Neural cell (in vitro differentiated cells): ENCODE measurements around the gene MTCH1. TPM values are rescaled to one million over a fixed set of nuclear protein-coding genes. Genes with fewer than 3 reads are reported as not detected.

ENCODE experiments used
- H2AFZ ChIP-seq: fragments of 200-600, 300-800 bp; sonication (generic), shearing (Covaris generic); 2 replicates; pipeline ENCODE4 v1.6.0; 2014; ENCODE audit warnings: low read depth, mild to moderate bottlenecking, antibody characterized with exemption, low read length, moderate library complexity
- H3F3A ChIP-seq: fragments of 200-600 bp; shearing (Covaris generic); 2 replicates; pipeline ENCODE4 v1.6.1; 2016; ENCODE audit warnings: mild to moderate bottlenecking, moderate library complexity, mixed read lengths, antibody characterized with exemption, low read length; ENCODE audit not compliant: insufficient read depth, poor library complexity, severe bottlenecking
- H3K27ac ChIP-seq: fragments of 200-600, 300-800 bp; sonication (generic), shearing (Covaris generic); 2 replicates; pipeline ENCODE4 v1.5.1; 2014; ENCODE audit warnings: mild to moderate bottlenecking, low read length, moderate library complexity
- H3K27me3 ChIP-seq: fragments of 300-800, 200-600 bp; sonication (generic), shearing (Covaris generic); 2 replicates; pipeline ENCODE4 v1.6.0; 2014; ENCODE audit warnings: mild to moderate bottlenecking, low read depth, low read length, moderate library complexity; ENCODE audit not compliant: insufficient read depth
- H3K36me3 ChIP-seq: fragments of 300-800, 200-600 bp; sonication (generic), shearing (Covaris generic); 2 replicates; pipeline ENCODE4 v1.5.1; 2014; ENCODE audit warnings: mild to moderate bottlenecking, antibody characterized with exemption, low read length, moderate library complexity; ENCODE audit not compliant: insufficient read depth
- H3K4me2 ChIP-seq: fragments of 300-800, 200-600 bp; sonication (generic), shearing (Covaris generic); 2 replicates; pipeline ENCODE4 v1.6.0; 2014; ENCODE audit warnings: mild to moderate bottlenecking, low read length
- H3K4me3 ChIP-seq: fragments of 300-800, 200-600 bp; sonication (generic), shearing (Covaris generic); 2 replicates; pipeline ENCODE4 v1.5.1; 2014; ENCODE audit warnings: mild to moderate bottlenecking, low read length, moderate library complexity
- H3K79me2 ChIP-seq: fragments of 200-600 bp; shearing (Covaris generic); replicated peaks from 2 replicates; pipeline ENCODE4 v1.6.0; 2014; ENCODE audit warnings: mild to moderate bottlenecking, low read length, moderate library complexity; ENCODE audit not compliant: insufficient read depth
- H3K9ac ChIP-seq: fragments of 300-800, 200-600 bp; sonication (generic), shearing (Covaris generic); 2 replicates; pipeline ENCODE4 v1.6.1; 2016; ENCODE audit warnings: mild to moderate bottlenecking, low read length, mixed read lengths
- H3K9me2 ChIP-seq: fragments of 200-600 bp; shearing (Covaris generic); 2 replicates; pipeline ENCODE4 v1.6.1; 2016; ENCODE audit warnings: mild to moderate bottlenecking, low read length, mixed read lengths; ENCODE audit not compliant: insufficient read depth
- H3K9me3 ChIP-seq: fragments of 200-600, 300-800 bp; sonication (generic), shearing (Covaris generic); 2 replicates; pipeline ENCODE4 v1.6.1; 2016; ENCODE audit warnings: mild to moderate bottlenecking, mixed run types, low read length, moderate library complexity, mixed read lengths
- H4K20me1 ChIP-seq: fragments of 200-600 bp; shearing (Covaris generic); 2 replicates; pipeline ENCODE4 v1.6.1; 2016; ENCODE audit warnings: mild to moderate bottlenecking, mixed run types; ENCODE audit not compliant: insufficient read depth
- EP300 ChIP-seq: fragments of 450-650 bp; conservative IDR thresholded peaks from 2 replicates; pipeline ENCODE4 v1.6.1; 2014; ENCODE audit warnings: antibody characterized with exemption, mild to moderate bottlenecking, moderate library complexity; ENCODE audit not compliant: poor library complexity, severe bottlenecking
- EZH2 ChIP-seq: fragments of 200-600, 300-800 bp; shearing (Covaris generic), sonication (generic); IDR thresholded peaks from 2 replicates; pipeline ENCODE4 v1.6.1; 2014; ENCODE audit warnings: antibody characterized with exemption, low read length, borderline replicate concordance, mild to moderate bottlenecking; ENCODE audit not compliant: insufficient read depth, poor library complexity, severe bottlenecking
- MXI1 ChIP-seq: fragments of 450-650 bp; conservative IDR thresholded peaks from 2 replicates; pipeline ENCODE4 v1.6.1; 2014; ENCODE audit warnings: antibody characterized with exemption, mild to moderate bottlenecking; ENCODE audit not compliant: poor library complexity, severe bottlenecking
- POLR2AphosphoS5 ChIP-seq: IDR thresholded peaks from 2 replicates; pipeline ENCODE4 v1.6.1; 2012
- RAD21 ChIP-seq: fragments of 450-650 bp; conservative IDR thresholded peaks from 2 replicates; pipeline ENCODE4 v1.6.1; 2014; ENCODE audit warnings: antibody characterized with exemption, mild to moderate bottlenecking, moderate library complexity
- SMC3 ChIP-seq: fragments of 450-650 bp; conservative IDR thresholded peaks from 2 replicates; pipeline ENCODE4 v1.6.1; 2014; ENCODE audit warnings: antibody characterized with exemption, mild to moderate bottlenecking, moderate library complexity; ENCODE audit not compliant: poor library complexity
- TAF1 ChIP-seq: IDR thresholded peaks from 2 replicates; pipeline ENCODE4 v1.6.1; 2012; ENCODE audit warnings: low read depth
- polyA plus RNA-seq: library from polyadenylated mRNA; depleted of rRNA; stranded (reverse); fragments of >200 nt; gene quantifications from 2 replicates; pipeline ENCODE4 v1.2.3, GENCODE V29; 2014
- TF ChIP-seq, protein P1 (sequence below): fragments of 450-650 bp; IDR thresholded peaks from 2 replicates; pipeline ENCODE4 v1.5.1; 2014; ENCODE audit warnings: antibody characterized with exemption, mild to moderate bottlenecking, moderate library complexity; ENCODE audit not compliant: poor library complexity, severe bottlenecking
- TF ChIP-seq, protein P2 (sequence below): IDR thresholded peaks from 2 replicates; pipeline ENCODE4 v1.6.1; 2012; ENCODE audit warnings: borderline replicate concordance

The MTCH1 gene
- polyA plus RNA-seq, 1 donor from 2014 or later, result 217 TPM

GRCh38 chr6:36973647-36974046 is 12.3 kb downstream of the MTCH1 start:
- no peaks in the 10 kb centered on the region for H4K20me1 ChIP-seq
- no peak overlapping the region for H3K9ac ChIP-seq
- no peak overlapping the region for H3K4me3 ChIP-seq
- no peaks in the 10 kb centered on the region for H3K9me3 ChIP-seq
- H3K27me3 ChIP-seq, result no peaks in the 10 kb centered on the region
- no peak overlapping the region for H3K4me2 ChIP-seq
- H3K79me2 ChIP-seq, result no peaks in the 10 kb centered on the region
- H3K9me2 ChIP-seq, result no peaks in the 10 kb centered on the region
- H3K27ac ChIP-seq, result no peak overlapping the region
- peaks cover 3% of the 10 kb centered on the region for H3K36me3 ChIP-seq
- no peaks in the 10 kb centered on the region for H3F3A ChIP-seq
- H2AFZ ChIP-seq, result no peak overlapping the region
- TF ChIP-seq SMC3 (no peak), MXI1 (no peak), EP300 (no peak)
- TF ChIP-seq, protein P1, sequence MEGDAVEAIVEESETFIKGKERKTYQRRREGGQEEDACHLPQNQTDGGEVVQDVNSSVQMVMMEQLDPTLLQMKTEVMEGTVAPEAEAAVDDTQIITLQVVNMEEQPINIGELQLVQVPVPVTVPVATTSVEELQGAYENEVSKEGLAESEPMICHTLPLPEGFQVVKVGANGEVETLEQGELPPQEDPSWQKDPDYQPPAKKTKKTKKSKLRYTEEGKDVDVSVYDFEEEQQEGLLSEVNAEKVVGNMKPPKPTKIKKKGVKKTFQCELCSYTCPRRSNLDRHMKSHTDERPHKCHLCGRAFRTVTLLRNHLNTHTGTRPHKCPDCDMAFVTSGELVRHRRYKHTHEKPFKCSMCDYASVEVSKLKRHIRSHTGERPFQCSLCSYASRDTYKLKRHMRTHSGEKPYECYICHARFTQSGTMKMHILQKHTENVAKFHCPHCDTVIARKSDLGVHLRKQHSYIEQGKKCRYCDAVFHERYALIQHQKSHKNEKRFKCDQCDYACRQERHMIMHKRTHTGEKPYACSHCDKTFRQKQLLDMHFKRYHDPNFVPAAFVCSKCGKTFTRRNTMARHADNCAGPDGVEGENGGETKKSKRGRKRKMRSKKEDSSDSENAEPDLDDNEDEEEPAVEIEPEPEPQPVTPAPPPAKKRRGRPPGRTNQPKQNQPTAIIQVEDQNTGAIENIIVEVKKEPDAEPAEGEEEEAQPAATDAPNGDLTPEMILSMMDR, result no peak
- TF ChIP-seq, protein P2, sequence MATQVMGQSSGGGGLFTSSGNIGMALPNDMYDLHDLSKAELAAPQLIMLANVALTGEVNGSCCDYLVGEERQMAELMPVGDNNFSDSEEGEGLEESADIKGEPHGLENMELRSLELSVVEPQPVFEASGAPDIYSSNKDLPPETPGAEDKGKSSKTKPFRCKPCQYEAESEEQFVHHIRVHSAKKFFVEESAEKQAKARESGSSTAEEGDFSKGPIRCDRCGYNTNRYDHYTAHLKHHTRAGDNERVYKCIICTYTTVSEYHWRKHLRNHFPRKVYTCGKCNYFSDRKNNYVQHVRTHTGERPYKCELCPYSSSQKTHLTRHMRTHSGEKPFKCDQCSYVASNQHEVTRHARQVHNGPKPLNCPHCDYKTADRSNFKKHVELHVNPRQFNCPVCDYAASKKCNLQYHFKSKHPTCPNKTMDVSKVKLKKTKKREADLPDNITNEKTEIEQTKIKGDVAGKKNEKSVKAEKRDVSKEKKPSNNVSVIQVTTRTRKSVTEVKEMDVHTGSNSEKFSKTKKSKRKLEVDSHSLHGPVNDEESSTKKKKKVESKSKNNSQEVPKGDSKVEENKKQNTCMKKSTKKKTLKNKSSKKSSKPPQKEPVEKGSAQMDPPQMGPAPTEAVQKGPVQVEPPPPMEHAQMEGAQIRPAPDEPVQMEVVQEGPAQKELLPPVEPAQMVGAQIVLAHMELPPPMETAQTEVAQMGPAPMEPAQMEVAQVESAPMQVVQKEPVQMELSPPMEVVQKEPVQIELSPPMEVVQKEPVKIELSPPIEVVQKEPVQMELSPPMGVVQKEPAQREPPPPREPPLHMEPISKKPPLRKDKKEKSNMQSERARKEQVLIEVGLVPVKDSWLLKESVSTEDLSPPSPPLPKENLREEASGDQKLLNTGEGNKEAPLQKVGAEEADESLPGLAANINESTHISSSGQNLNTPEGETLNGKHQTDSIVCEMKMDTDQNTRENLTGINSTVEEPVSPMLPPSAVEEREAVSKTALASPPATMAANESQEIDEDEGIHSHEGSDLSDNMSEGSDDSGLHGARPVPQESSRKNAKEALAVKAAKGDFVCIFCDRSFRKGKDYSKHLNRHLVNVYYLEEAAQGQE, result no peak

DNA sequence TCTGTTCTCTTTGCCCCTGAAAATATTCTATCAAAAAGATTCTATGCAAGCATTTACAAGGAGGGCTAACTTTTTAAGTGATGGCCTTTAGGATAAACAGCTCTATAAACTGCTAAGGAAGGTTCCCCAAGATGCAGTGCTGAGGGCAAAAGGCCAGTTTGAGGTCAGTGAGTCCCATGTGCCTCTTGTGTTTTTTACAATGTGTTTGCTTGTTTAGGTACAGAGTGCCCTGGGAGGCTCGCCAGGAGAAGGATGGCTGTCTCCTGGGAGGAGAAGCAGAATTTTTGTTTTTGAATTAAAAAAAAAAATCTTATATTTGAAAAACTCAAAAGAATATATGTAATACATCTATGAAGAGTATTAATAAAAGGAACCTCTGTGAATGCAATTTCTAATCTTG is 12.8 kb downstream of the MTCH1 start:
- H3K27me3 ChIP-seq, result no peaks in the 10 kb centered on the region
- peaks cover 3% of the 10 kb centered on the region for H3K36me3 ChIP-seq
- no peaks in the 10 kb centered on the region for H3K9me3 ChIP-seq
- no peak overlapping the region for H3K27ac ChIP-seq
- no peak overlapping the region for H3K9ac ChIP-seq
- H3K9me2 ChIP-seq, result no peaks in the 10 kb centered on the region
- H2AFZ ChIP-seq, result no peak overlapping the region
- no peak overlapping the region for H3K4me3 ChIP-seq
- no peak overlapping the region for H3K4me2 ChIP-seq
- no peaks in the 10 kb centered on the region for H3F3A ChIP-seq
- H3K79me2 ChIP-seq, result no peaks in the 10 kb centered on the region
- no peak for TF ChIP-seq RAD21
- TF ChIP-seq POLR2AphosphoS5, result no peak
- TF ChIP-seq, protein P2, result no peak
- no peak for TF ChIP-seq SMC3
- no peak for TF ChIP-seq EP300
- TF ChIP-seq TAF1, result no peak
- TF ChIP-seq, protein P1, result no peak
- TF ChIP-seq MXI1, result no peak
- TF ChIP-seq EZH2, result no peak
- H4K20me1 ChIP-seq, result no peaks in the 10 kb centered on the region
